GM06990 (cell line): ENCODE measurements around the gene SERINC3.
"Not testable (repeated sequence)": the region's sequence is repeated elsewhere in the genome, so short reads cannot be mapped to it uniquely, and the experiment has no call there.

ENCODE experiments used
- DNase-seq: peaks from one replicate; pipeline ENCODE4 v3.0.0-alpha.2; 2011; ENCODE audit not compliant: insufficient read length; ENCODE audit errors: extremely low read depth
- H3K27me3 ChIP-seq: replicated peaks from 2 replicates; pipeline ENCODE4 v1.6.0; 2011; ENCODE audit warnings: low read length; ENCODE audit not compliant: control insufficient read depth, insufficient read depth
- H3K36me3 ChIP-seq: 2 replicates; pipeline ENCODE4 v1.5.1; 2011; ENCODE audit warnings: low read length; ENCODE audit not compliant: control insufficient read depth, insufficient read depth
- H3K4me3 ChIP-seq: replicated peaks from 2 replicates; pipeline ENCODE4 v1.5.1; 2011; ENCODE audit warnings: low read depth, mild to moderate bottlenecking, control low read depth, low read length
- TF ChIP-seq, protein P1 (sequence below): IDR thresholded peaks from 2 replicates; pipeline ENCODE4 v1.5.1; 2011; ENCODE audit warnings: low read length, control low read depth, mild to moderate bottlenecking, inconsistent platforms; ENCODE audit not compliant: insufficient read depth, poor library complexity, severe bottlenecking

SERINC3 gene

DNA sequence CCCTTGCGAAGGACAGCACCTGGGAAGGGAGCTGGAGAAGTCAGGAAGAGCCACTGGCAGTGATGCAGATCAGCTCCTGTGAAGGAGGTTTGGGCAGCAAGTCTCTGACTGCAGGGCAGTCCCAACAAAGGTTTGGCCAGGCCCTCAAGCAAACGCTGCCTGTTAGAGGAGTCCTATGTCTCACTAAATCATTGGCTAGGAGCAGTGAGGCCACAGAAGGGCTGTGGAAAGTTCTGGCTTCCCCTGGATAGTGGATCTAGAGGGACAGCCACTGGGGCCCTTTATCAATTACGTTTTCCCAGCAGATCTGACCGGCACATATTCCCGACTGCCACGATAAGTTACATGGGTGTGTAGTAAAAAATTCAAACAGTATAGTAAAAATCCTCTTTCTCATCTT is 43.7 kb downstream of the SERINC3 start:
- Histone ChIP-seq H3K4me3 (no peak overlapping the region), H3K36me3 (peaks cover 11% of the 10 kb centered on the region), H3K27me3 (no peaks in the 10 kb centered on the region)
- TF ChIP-seq, protein P1, sequence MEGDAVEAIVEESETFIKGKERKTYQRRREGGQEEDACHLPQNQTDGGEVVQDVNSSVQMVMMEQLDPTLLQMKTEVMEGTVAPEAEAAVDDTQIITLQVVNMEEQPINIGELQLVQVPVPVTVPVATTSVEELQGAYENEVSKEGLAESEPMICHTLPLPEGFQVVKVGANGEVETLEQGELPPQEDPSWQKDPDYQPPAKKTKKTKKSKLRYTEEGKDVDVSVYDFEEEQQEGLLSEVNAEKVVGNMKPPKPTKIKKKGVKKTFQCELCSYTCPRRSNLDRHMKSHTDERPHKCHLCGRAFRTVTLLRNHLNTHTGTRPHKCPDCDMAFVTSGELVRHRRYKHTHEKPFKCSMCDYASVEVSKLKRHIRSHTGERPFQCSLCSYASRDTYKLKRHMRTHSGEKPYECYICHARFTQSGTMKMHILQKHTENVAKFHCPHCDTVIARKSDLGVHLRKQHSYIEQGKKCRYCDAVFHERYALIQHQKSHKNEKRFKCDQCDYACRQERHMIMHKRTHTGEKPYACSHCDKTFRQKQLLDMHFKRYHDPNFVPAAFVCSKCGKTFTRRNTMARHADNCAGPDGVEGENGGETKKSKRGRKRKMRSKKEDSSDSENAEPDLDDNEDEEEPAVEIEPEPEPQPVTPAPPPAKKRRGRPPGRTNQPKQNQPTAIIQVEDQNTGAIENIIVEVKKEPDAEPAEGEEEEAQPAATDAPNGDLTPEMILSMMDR, result no peak
- no peak for DNase-seq

DNA sequence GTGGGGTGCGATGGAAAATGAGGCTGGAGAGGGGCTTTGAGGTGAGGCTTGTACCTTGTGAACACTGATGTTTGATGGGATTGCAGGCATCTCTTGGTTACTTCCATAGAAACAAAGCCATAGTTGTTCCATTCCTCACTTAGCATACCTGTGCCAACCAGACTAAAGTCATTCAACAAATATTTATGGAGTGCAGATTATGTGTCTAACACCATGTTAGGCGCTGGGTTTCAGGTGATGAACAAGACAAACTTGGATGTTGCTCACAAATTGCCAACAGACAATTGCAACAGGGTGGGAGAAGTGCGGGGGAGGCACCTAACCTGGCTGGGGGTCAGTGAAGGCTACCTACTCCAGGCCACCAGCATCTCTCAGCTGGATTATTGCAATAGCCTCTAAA is 44.7 kb downstream of the SERINC3 start:
- DNase-seq, result no peak
- peak overlapping the region; percentile 86; the same call in 1 of the 2 replicates for H3K4me3 ChIP-seq

DNA sequence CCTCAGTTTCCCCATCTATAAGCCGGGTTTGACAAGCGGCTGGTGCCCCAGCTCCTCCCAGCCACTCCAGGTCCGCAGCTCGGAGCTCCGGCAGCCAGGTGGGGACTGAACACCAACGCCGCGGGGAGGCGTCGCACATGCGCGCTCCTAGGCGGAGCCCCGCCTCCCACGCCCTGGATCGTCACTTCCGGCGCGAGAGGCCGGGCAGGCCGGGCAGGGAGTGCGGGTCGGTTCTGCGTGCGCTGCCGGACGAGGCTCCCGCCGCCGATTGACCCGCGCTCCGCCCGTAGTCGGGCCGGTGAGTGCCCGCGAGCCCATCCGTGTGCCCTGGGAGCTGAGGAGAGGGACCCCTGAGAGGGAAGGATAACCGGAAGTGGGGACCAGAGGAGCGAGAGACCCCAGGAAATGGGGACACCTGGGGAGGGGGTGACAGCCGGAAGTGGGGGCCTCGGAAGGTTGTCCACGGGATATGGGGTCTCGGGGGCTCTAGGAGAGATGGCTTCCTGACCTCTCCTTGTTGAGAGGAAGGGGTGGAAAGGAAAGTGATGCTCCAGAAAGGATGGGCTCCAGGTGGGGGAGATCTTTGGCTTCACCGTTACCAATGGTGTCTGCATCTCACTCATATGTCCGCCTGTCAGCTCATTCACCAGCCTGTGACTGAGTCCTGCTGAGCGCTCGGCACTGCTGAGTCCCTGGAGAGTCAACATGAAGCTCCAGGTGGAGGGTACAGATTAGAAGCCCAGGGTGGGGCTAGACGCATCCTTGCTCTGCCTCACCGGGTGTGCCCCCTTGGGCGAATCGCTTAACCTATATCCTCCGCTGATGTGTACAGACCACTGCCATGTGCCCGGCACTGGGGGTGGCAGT is 45.9 kb downstream of the SERINC3 start, which contains the start of gene TTPAL:
Gene TTPAL (plus strand): TSS at position 181 of the 867 bp plus-strand sequence. CDS start 4,126 bp downstream, outside the sequence.
- H3K27me3 ChIP-seq, result no peaks in the 10 kb centered on the region
- peaks cover 10% of the 10 kb centered on the region for H3K36me3 ChIP-seq
- peak within 1 kb of the TSS; percentile 86 for H3K4me3 ChIP-seq
- TF ChIP-seq, protein P1, result peak; percentile 37
- DNase-seq, result peak; percentile 93

More for the DNA sequence above, 44.7 kb downstream of the SERINC3 start:
- TF ChIP-seq, protein P1, result no peak
- Histone ChIP-seq H3K36me3 (peaks cover 11% of the 10 kb centered on the region), H3K27me3 (no peaks in the 10 kb centered on the region)

DNA sequence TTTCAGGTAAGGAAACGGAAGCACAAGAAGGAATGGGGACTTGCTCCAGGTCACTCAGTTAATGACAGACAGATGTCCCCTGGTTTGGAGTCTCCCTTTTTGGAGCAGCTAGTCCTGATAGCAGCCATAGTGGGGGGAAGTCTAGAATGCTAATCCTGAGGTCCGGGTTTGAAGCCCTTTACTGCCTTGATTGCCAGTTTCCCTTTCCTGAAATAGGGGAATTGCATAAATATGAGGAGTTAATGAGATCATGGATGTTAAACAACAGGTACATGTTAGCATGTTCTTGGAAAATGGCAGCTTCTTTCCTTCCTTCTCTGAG is 46.5 kb downstream of the SERINC3 start:
- DNase-seq, result no peak
- TF ChIP-seq, protein P1, result no peak
- Histone ChIP-seq H3K27me3 (no peaks in the 10 kb centered on the region), H3K4me3 (peak overlapping the region; percentile 86), H3K36me3 (peaks cover 5% of the 10 kb centered on the region)

DNA sequence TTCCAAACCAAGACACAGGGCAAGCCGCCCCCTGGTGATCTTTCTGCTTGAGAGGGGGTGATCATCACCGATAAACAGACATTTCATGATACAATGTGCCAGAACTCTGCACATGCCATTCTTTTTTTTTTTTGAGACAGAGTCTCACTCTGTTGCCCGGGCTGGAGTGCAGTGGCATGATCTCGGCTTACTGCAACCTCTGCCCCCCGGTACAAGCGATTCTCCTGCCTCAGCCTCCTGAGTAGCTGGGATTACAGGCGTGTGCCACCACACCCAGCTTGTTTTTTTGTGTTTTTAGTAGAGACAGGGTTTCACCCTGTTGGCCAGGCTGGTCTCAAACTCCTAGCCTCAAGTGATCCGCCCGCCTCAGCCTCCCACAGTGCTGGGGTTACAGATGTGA is 49.6 kb downstream of the SERINC3 start:
- H3K4me3 ChIP-seq, H3K27me3 ChIP-seq, DNase-seq, H3K36me3 ChIP-seq: not testable (repeated sequence)

DNA sequence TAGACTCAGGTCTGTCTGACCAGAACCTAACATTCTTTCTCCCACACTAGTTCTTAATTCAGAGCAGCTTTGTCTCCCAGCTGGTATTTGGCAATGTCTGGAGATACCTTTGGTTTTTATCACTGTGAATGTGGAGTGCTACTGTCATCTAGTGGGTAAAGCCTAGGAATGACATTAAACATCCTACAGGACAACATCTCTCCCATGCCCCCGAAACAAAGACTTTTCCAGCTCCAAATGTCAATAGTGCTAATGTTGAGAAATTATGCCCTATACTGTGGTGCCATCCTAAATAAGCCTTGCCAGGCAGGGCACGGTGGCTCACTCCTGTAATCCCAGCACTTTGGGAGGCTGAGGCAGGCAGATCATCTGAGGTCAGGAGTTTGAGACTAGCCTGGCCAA is 50.4 kb downstream of the SERINC3 start:
- DNase-seq, result no peak
- Histone ChIP-seq H3K4me3 (no peak overlapping the region), H3K36me3 (no peaks in the 10 kb centered on the region), H3K27me3 (no peaks in the 10 kb centered on the region)
- TF ChIP-seq, protein P1, result peak; percentile 11
